ENCODE data around the gene DZIP3.
A peak's percentile ranks its signal among the peaks of the same experiment; 100 is the strongest.

DZIP3 gene

DNA sequence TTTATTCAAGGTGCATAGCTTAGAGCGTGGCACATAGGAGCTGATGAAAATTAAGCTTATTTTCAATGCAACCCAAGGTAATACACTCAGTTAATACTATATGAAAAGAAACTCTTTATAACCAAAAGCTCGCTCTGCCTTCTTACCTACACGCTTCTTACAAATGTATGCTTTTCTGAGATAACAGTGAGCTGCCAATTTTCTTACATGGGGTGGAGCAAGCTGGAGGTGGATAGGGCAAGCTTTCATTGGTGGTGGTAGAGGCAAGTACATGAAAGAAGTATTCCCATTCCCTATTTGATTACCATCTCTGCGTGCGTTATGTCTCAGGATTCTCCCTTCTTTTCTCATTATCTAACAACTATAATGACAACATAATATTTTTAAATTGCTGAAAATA lies 8.9 kb downstream of the DZIP3 start:
- ATAC-seq, result no peak
- TF ChIP-seq GLIS3 (CRISPR knock-in tag; IDR thresholded peaks at IDR 0.05), result no peak
- TF ChIP-seq ZFP3 (CRISPR knock-in tag; IDR thresholded peaks at IDR 0.05), result no peak
- no peak for TF ChIP-seq RARB (CRISPR knock-in tag; IDR thresholded peaks at IDR 0.05)
- TF ChIP-seq, protein P1, sequence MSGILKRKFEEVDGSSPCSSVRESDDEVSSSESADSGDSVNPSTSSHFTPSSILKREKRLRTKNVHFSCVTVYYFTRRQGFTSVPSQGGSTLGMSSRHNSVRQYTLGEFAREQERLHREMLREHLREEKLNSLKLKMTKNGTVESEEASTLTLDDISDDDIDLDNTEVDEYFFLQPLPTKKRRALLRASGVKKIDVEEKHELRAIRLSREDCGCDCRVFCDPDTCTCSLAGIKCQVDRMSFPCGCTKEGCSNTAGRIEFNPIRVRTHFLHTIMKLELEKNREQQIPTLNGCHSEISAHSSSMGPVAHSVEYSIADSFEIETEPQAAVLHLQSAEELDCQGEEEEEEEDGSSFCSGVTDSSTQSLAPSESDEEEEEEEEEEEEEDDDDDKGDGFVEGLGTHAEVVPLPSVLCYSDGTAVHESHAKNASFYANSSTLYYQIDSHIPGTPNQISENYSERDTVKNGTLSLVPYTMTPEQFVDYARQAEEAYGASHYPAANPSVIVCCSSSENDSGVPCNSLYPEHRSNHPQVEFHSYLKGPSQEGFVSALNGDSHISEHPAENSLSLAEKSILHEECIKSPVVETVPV (CRISPR knock-in tag; IDR thresholded peaks at IDR 0.05), result no peak
- no peak for TF ChIP-seq ZFP30 (CRISPR knock-in tag; IDR thresholded peaks at IDR 0.05)
- TF ChIP-seq ESRRG (CRISPR knock-in tag; IDR thresholded peaks at IDR 0.05), result no peak
- no peak for TF ChIP-seq OSR1 (CRISPR knock-in tag; IDR thresholded peaks at IDR 0.05)
- no peak for TF ChIP-seq TOX (CRISPR knock-in tag; IDR thresholded peaks at IDR 0.05; ENCODE audit: borderline replicate concordance)
- TF ChIP-seq ISL1 (CRISPR knock-in tag; IDR thresholded peaks at IDR 0.05), result no peak
- no peak for TF ChIP-seq ZNF70 (CRISPR knock-in tag; IDR thresholded peaks at IDR 0.05)
- TF ChIP-seq BACH2 (CRISPR knock-in tag; IDR thresholded peaks at IDR 0.05; ENCODE audit: borderline replicate concordance), result no peak
- no peak for TF ChIP-seq ZNF8 (CRISPR knock-in tag; IDR thresholded peaks at IDR 0.05)
- no peak for TF ChIP-seq ZNF565 (CRISPR knock-in tag; conservative IDR thresholded peaks at IDR 0.05; ENCODE audit: low read depth)
- TF ChIP-seq, protein P2, sequence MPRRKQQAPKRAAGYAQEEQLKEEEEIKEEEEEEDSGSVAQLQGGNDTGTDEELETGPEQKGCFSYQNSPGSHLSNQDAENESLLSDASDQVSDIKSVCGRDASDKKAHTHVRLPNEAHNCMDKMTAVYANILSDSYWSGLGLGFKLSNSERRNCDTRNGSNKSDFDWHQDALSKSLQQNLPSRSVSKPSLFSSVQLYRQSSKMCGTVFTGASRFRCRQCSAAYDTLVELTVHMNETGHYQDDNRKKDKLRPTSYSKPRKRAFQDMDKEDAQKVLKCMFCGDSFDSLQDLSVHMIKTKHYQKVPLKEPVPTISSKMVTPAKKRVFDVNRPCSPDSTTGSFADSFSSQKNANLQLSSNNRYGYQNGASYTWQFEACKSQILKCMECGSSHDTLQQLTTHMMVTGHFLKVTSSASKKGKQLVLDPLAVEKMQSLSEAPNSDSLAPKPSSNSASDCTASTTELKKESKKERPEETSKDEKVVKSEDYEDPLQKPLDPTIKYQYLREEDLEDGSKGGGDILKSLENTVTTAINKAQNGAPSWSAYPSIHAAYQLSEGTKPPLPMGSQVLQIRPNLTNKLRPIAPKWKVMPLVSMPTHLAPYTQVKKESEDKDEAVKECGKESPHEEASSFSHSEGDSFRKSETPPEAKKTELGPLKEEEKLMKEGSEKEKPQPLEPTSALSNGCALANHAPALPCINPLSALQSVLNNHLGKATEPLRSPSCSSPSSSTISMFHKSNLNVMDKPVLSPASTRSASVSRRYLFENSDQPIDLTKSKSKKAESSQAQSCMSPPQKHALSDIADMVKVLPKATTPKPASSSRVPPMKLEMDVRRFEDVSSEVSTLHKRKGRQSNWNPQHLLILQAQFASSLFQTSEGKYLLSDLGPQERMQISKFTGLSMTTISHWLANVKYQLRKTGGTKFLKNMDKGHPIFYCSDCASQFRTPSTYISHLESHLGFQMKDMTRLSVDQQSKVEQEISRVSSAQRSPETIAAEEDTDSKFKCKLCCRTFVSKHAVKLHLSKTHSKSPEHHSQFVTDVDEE (CRISPR knock-in tag; IDR thresholded peaks at IDR 0.05), result no peak

DNA sequence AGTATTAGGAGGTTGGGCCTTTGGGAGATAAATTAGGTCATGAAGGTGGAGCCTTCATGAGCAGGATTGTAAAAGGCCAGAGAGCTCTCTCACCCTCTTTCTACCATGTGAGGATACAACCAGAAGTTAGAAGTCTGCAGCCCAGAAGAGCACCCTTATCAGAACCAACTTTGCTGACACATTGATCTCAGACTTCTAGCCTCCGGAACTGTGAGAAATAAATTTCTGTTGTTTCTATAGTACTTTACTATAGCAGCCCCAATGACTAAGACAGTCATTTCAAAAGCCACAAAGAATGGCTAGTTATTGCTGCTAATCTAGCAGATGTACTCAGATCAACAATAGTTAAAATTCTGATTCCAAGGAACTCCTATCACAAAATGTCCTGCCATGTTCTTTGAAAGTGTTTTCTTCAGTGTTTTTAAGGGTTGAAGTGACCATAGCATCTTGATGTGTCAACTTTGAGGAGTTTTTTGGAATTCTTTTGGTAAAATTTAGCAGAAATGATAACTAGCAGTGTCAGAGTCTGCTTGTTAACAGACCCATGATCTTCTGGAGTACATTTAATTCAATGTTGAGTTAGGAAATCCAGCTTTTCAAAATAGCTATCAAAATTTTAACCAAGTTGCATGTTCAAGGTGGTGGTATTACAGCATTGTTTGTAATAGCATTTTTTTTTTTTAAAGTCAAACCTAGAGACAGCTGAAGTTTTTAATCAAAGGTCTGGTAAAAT lies 10.3 kb downstream of the DZIP3 start:
- TF ChIP-seq ZFP30 (CRISPR knock-in tag; IDR thresholded peaks at IDR 0.05) (no peak), BACH2 (CRISPR knock-in tag; IDR thresholded peaks at IDR 0.05; ENCODE audit: borderline replicate concordance) (no peak), ISL1 (CRISPR knock-in tag; IDR thresholded peaks at IDR 0.05) (no peak), ARNTL (CRISPR knock-in tag; IDR thresholded peaks at IDR 0.05; ENCODE audit: borderline replicate concordance, low read depth) (no peak)
- TF ChIP-seq, protein P2 (CRISPR knock-in tag; IDR thresholded peaks at IDR 0.05), result no peak
- ATAC-seq, result no peak

DNA sequence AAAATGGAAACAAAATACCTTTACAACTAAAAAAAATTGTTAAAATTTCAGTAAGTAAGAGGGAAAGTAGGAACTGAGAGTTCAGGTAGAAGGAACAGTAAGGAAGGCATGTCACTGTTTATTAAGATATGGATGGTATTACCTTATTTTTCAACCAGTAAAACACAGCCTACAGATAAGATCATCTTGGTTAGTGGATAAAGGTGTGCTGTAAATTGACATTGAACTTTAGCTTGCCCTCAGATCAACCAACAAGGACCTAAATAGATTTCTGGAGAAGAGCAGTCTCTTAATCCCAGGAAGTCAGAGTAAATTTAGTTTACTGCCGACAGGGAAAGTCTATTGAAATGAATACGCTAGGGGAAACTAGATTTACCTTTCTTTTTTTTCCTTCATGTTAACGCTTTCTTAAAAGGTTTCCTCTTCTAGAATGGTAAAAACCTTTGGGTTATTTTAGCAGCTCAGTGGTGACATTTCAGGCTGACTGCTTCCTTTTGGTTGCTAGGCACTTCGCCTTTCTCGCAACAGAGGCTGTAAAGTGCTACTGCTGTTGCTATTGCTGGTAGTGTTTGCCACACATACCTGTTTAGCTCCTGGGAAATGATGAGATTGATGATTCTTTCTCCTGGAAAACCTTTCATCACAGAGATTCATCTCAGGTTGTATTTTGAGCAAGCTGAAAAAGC lies 12.9 kb downstream of the DZIP3 start:
- no peak for TF ChIP-seq OSR1 (CRISPR knock-in tag; IDR thresholded peaks at IDR 0.05)
- peak; percentile 51; the same call in 2 of the 3 replicates for ATAC-seq

DNA sequence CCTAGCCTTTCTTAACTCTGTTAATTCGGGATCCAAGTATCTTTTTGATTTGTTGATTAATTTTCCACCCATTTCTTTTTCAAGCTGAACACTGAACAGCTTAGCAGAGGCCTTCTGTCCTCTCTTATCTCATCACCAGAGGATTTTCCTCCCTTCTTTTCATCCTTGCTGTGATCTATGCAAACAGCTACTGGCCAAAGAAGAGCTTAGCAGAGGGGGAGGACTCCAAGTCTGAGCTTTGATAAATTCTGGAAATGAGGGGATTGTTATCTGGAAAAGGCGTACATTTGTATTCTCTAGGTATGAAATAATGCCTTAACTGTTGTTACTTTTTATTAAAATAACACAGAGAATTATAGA lies 13.4 kb downstream of the DZIP3 start:
- TF ChIP-seq SNAI2 (CRISPR knock-in tag; IDR thresholded peaks at IDR 0.05), result no peak
- TF ChIP-seq OSR1 (CRISPR knock-in tag; IDR thresholded peaks at IDR 0.05), result no peak
- TF ChIP-seq CSDC2 (CRISPR knock-in tag; IDR thresholded peaks at IDR 0.05), result no peak
- TF ChIP-seq, protein P3, sequence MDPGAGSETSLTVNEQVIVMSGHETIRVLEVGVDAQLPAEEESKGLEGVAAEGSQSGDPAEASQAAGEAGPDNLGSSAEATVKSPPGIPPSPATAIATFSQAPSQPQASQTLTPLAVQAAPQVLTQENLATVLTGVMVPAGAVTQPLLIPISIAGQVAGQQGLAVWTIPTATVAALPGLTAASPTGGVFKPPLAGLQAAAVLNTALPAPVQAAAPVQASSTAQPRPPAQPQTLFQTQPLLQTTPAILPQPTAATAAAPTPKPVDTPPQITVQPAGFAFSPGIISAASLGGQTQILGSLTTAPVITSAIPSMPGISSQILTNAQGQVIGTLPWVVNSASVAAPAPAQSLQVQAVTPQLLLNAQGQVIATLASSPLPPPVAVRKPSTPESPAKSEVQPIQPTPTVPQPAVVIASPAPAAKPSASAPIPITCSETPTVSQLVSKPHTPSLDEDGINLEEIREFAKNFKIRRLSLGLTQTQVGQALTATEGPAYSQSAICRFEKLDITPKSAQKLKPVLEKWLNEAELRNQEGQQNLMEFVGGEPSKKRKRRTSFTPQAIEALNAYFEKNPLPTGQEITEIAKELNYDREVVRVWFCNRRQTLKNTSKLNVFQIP (CRISPR knock-in tag; IDR thresholded peaks at IDR 0.05; ENCODE audit: borderline replicate concordance, low read depth), result no peak
- TF ChIP-seq ZFP3 (CRISPR knock-in tag; IDR thresholded peaks at IDR 0.05), result no peak
- no peak for TF ChIP-seq PPARA (CRISPR knock-in tag; IDR thresholded peaks at IDR 0.05; ENCODE audit: borderline replicate concordance)
- no peak for TF ChIP-seq ZNF8 (CRISPR knock-in tag; IDR thresholded peaks at IDR 0.05)
- no peak for TF ChIP-seq ZC3H10 (CRISPR knock-in tag; IDR thresholded peaks at IDR 0.05)
- no peak for TF ChIP-seq RARB (CRISPR knock-in tag; IDR thresholded peaks at IDR 0.05)
- TF ChIP-seq ZNF70 (CRISPR knock-in tag; IDR thresholded peaks at IDR 0.05), result no peak
- TF ChIP-seq TCF4 (CRISPR knock-in tag; IDR thresholded peaks at IDR 0.05; ENCODE audit: borderline replicate concordance), result no peak
- TF ChIP-seq ZNF565 (CRISPR knock-in tag; conservative IDR thresholded peaks at IDR 0.05; ENCODE audit: low read depth), result no peak
- no peak for TF ChIP-seq ESRRG (CRISPR knock-in tag; IDR thresholded peaks at IDR 0.05)
- no peak for TF ChIP-seq ZFP30 (CRISPR knock-in tag; IDR thresholded peaks at IDR 0.05)
- TF ChIP-seq, protein P2 (CRISPR knock-in tag; IDR thresholded peaks at IDR 0.05), result no peak
- TF ChIP-seq ARNTL (CRISPR knock-in tag; IDR thresholded peaks at IDR 0.05; ENCODE audit: borderline replicate concordance, low read depth), result no peak
- TF ChIP-seq GLIS3 (CRISPR knock-in tag; IDR thresholded peaks at IDR 0.05), result no peak
- peak; percentile 30; the same call in 1 of the 3 replicates for ATAC-seq
